ENCODE data around the gene SUSD4.

GRCh38 chr1:223285452-223285851, 78.5 kb downstream of the SUSD4 start:
- no peak for TF ChIP-seq ZFP36 (IDR thresholded peaks at IDR 0.05; ENCODE audit: borderline replicate concordance, partially characterized antibody)
- TF ChIP-seq CHD2 (IDR thresholded peaks at IDR 0.05; ENCODE audit: low read length, partially characterized antibody) = no peak
- no peak for TF ChIP-seq TP53 (CRISPR knock-in tag; IDR thresholded peaks at IDR 0.05)
- no peak for TF ChIP-seq POLR2A (IDR thresholded peaks at IDR 0.05; ENCODE audit: low read length)
- TF ChIP-seq REST (IDR thresholded peaks at IDR 0.05) = no peak
- TF ChIP-seq, protein P1, sequence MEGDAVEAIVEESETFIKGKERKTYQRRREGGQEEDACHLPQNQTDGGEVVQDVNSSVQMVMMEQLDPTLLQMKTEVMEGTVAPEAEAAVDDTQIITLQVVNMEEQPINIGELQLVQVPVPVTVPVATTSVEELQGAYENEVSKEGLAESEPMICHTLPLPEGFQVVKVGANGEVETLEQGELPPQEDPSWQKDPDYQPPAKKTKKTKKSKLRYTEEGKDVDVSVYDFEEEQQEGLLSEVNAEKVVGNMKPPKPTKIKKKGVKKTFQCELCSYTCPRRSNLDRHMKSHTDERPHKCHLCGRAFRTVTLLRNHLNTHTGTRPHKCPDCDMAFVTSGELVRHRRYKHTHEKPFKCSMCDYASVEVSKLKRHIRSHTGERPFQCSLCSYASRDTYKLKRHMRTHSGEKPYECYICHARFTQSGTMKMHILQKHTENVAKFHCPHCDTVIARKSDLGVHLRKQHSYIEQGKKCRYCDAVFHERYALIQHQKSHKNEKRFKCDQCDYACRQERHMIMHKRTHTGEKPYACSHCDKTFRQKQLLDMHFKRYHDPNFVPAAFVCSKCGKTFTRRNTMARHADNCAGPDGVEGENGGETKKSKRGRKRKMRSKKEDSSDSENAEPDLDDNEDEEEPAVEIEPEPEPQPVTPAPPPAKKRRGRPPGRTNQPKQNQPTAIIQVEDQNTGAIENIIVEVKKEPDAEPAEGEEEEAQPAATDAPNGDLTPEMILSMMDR (IDR thresholded peaks at IDR 0.05) = no peak
- no peak for TF ChIP-seq JUNB (IDR thresholded peaks at IDR 0.05)
- no peak for TF ChIP-seq RAD21 (conservative IDR thresholded peaks at IDR 0.05 in 1 of 2, IDR thresholded peaks at IDR 0.05 in 1 of 2)
- TF ChIP-seq GATA3 (IDR thresholded peaks at IDR 0.05; ENCODE audit: borderline replicate concordance) = no peak
- no peak for TF ChIP-seq ESRRA (IDR thresholded peaks at IDR 0.05; ENCODE audit: borderline replicate concordance, low read length)
- no peak for TF ChIP-seq CBX8 (IDR thresholded peaks at IDR 0.05)
- no peak for TF ChIP-seq KDM5A (IDR thresholded peaks at IDR 0.05)
- TF ChIP-seq MAX (IDR thresholded peaks at IDR 0.05) = no peak

Measured in A549 (cell line).